HepG2 (cell line): ENCODE measurements around the gene CST4. TPM values are rescaled to one million over a fixed set of nuclear protein-coding genes. Genes with fewer than 3 reads are reported as not detected.

Experiments used
- ASH2L ChIP-seq: fragments of 300-600, 200-600 bp; sonication (generic); IDR thresholded peaks from 2 replicates; pipeline ENCODE4 v1.7.0; 2017; ENCODE audit warnings: low read depth, mild to moderate bottlenecking, moderate library complexity, mixed read lengths, low read length; ENCODE audit not compliant: insufficient read length
- ATF7 ChIP-seq, 2 experiments: fragments of 450-650 bp in 1 of 2; sonication (generic) in 1 of 2; formaldehyde crosslinking in 1 of 2; IDR thresholded peaks; 2 replicates each; pipeline versions ENCODE4 v1.4.0 to v1.6.1; 2016 to 2020; ENCODE audit warnings: antibody characterized with exemption in 1 of 2, mild to moderate bottlenecking in 1 of 2, missing genetic modification reagents in 1 of 2
- ATM ChIP-seq: fragments of 450-650 bp; IDR thresholded peaks from 2 replicates; pipeline ENCODE4 v1.7.1; 2017; ENCODE audit warnings: mild to moderate bottlenecking, borderline replicate concordance
- BHLHE40 ChIP-seq: IDR thresholded peaks from 2 replicates; pipeline ENCODE4 v1.6.1; 2011; ENCODE audit warnings: low read length, improper control_type of control experiment
- FLYWCH1 ChIP-seq: sonication (generic); formaldehyde crosslinking; IDR thresholded peaks from 2 replicates; pipeline ENCODE4 v1.8.1; 2023; ENCODE audit warnings: mild to moderate bottlenecking, missing genetic modification reagents
- FOXP1 ChIP-seq, 2 experiments: fragments of 450-650 bp in 1 of 2; IDR thresholded peaks; 2 replicates each; pipeline ENCODE4 v1.6.1; 2017 to 2018; ENCODE audit warnings: antibody characterized with exemption in 1 of 2
- HOXA9 ChIP-seq: sonication (generic); formaldehyde crosslinking; IDR thresholded peaks from 2 replicates; pipeline ENCODE4 v1.8.1; 2022; ENCODE audit warnings: missing genetic modification reagents, mild to moderate bottlenecking, moderate library complexity, borderline replicate concordance
- NFYB ChIP-seq: sonication (generic); formaldehyde crosslinking; IDR thresholded peaks from 2 replicates; pipeline ENCODE4 v1.4.0; 2020; ENCODE audit warnings: missing genetic modification reagents
- PAF1 ChIP-seq: IDR thresholded peaks from 2 replicates; pipeline ENCODE4 v1.6.1; 2016; ENCODE audit warnings: missing genetic modification reagents, missing compliant biosample characterization
- RXRB ChIP-seq: IDR thresholded peaks from 2 replicates; pipeline ENCODE4 v1.6.1; 2016; ENCODE audit warnings: borderline replicate concordance, missing genetic modification reagents, missing compliant biosample characterization
- SAP130 ChIP-seq: IDR thresholded peaks from 2 replicates; pipeline ENCODE4 v1.6.1; 2016; ENCODE audit warnings: low read depth
- TCF7 ChIP-seq: sonication (generic); IDR thresholded peaks from 2 replicates; pipeline ENCODE4 v1.6.1; 2016; ENCODE audit warnings: antibody characterized with exemption, low read depth
- ZMYM3 ChIP-seq: sonication (generic); formaldehyde crosslinking; IDR thresholded peaks from 2 replicates; pipeline ENCODE4 v1.5.1; 2020; ENCODE audit warnings: mild to moderate bottlenecking, missing genetic modification reagents
- ZNF20 ChIP-seq: sonication (generic); formaldehyde crosslinking; IDR thresholded peaks from 2 replicates; pipeline ENCODE4 v1.4.0; 2020; ENCODE audit warnings: mild to moderate bottlenecking, moderate library complexity, missing genetic modification reagents
- ZNF230 ChIP-seq: sonication (generic); formaldehyde crosslinking; IDR thresholded peaks from 2 replicates; pipeline ENCODE4 v1.4.0; 2020; ENCODE audit warnings: mild to moderate bottlenecking, missing genetic modification reagents
- ZNF337 ChIP-seq: sonication (generic); formaldehyde crosslinking; IDR thresholded peaks from 2 replicates; pipeline ENCODE4 v1.5.1; 2020; ENCODE audit warnings: missing genetic modification reagents, low read depth, mild to moderate bottlenecking, borderline replicate concordance
- ZNF343 ChIP-seq: sonication (generic); formaldehyde crosslinking; IDR thresholded peaks from 2 replicates; pipeline ENCODE4 v1.4.0; 2020; ENCODE audit warnings: mild to moderate bottlenecking, missing genetic modification reagents
- ZNF567 ChIP-seq: sonication (generic); formaldehyde crosslinking; IDR thresholded peaks from 2 replicates; pipeline ENCODE4 v1.8.1; 2023; ENCODE audit warnings: mild to moderate bottlenecking, missing genetic modification reagents, borderline replicate concordance
- ZNF598 ChIP-seq: sonication (generic); formaldehyde crosslinking; IDR thresholded peaks from 2 replicates; pipeline ENCODE4 v1.5.1; 2020; ENCODE audit warnings: mild to moderate bottlenecking, missing genetic modification reagents, borderline replicate concordance
- polyA plus RNA-seq, 8 experiments: library from polyadenylated mRNA; depleted of rRNA in 3 of 8; stranded (reverse) in 7 of 8; unstranded in 1 of 8; fragments of >200 nt; fragmentation: Illumina TruSeq in 4 of 8; extraction: Trizol in 4 of 8; gene quantifications; 2 replicates each; pipeline versions ENCODE4 v1.2.1 to v1.2.3, GENCODE V29; 2011 to 2016; ENCODE audit warnings: low read depth in 4 of 8, missing spikeins in 1 of 8, mixed read lengths in 1 of 8; ENCODE audit not compliant: insufficient read depth in 1 of 8
- total RNA-seq, 5 experiments: library from RNA; depleted of rRNA; stranded (reverse); fragments of >200 nt; fragmentation: Illumina TruSeq; extraction: Trizol; gene quantifications; 2 replicates each; pipeline ENCODE4 v1.2.3, GENCODE V29; 2016; ENCODE audit warnings: low read depth in 1 of 5
- TF ChIP-seq, protein P1 (sequence below): sonication (generic); formaldehyde crosslinking; IDR thresholded peaks from 2 replicates; pipeline ENCODE4 v1.4.0; 2020; ENCODE audit warnings: missing genetic modification reagents, borderline replicate concordance
- TF ChIP-seq, protein P2 (sequence below): sonication (generic); formaldehyde crosslinking; IDR thresholded peaks from 2 replicates; pipeline ENCODE4 v1.8.0; 2022; ENCODE audit warnings: mild to moderate bottlenecking, missing genetic modification reagents, moderate library complexity
- TF ChIP-seq, protein P3 (sequence below): sonication (generic); formaldehyde crosslinking; conservative IDR thresholded peaks from 2 replicates; pipeline ENCODE4 v1.4.0; 2020; ENCODE audit warnings: missing genetic modification reagents

Gene CST4
- total and polyA plus RNA-seq, 2 of the 13 experiments (the other 11 are each of a cell fraction or from before 2014, with no cell fraction given), result not detected

DNA sequence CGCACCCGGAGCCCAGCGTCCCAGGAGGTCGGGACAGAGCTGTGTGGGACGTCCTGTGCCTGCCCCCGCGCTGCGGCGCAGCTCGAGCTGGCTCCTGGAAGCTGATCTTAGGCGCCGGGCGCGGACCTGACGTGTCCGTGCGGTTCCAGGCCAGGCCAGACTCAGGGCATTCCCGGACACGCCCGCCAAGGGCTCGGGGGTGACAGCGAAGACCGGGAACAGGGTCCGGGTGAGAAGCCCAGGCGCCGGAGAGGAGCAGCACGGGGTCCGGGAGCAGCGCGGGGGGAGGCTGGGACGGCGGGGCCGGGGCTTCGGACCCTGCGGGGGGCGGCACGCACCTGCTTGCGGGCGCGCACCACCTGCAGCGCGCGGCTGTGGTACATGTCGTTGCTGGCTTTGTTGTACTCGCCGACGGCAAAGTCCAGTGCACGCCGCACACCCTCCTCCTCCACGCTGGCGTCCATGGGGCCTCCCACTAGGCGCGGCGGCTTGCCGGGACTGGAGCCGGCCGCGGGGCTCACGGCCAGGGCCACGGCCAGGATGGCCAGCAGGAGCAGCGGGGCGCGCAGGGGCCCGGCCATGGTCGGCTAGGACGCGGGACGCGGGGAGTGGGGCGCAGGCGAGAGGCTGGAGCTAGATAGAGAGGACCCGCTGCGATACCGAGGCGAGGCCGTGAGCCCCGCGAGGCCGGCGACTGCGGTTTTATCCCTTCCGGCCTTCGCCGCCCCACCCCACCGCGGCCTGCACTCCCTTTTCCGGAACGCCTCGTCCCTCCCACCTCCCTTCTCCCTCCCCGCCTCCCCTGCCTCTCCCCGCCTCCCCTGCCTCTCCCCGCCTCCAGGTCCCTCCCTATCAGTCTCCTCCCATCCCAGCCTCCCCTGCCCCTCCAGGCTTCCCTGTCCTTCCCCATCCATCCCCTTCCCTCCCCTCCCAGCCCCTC is 51.3 kb downstream of the CST4 start, which contains the start of gene CST3 (continued):
- TF ChIP-seq, protein P1, sequence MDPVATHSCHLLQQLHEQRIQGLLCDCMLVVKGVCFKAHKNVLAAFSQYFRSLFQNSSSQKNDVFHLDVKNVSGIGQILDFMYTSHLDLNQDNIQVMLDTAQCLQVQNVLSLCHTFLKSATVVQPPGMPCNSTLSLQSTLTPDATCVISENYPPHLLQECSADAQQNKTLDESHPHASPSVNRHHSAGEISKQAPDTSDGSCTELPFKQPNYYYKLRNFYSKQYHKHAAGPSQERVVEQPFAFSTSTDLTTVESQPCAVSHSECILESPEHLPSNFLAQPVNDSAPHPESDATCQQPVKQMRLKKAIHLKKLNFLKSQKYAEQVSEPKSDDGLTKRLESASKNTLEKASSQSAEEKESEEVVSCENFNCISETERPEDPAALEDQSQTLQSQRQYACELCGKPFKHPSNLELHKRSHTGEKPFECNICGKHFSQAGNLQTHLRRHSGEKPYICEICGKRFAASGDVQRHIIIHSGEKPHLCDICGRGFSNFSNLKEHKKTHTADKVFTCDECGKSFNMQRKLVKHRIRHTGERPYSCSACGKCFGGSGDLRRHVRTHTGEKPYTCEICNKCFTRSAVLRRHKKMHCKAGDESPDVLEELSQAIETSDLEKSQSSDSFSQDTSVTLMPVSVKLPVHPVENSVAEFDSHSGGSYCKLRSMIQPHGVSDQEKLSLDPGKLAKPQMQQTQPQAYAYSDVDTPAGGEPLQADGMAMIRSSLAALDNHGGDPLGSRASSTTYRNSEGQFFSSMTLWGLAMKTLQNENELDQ (CRISPR knock-in tag), result peak; percentile 62; the same call in 1 of the 2 replicates
- TF ChIP-seq PAF1 (CRISPR knock-in tag) (no peak), NFYB (CRISPR knock-in tag) (no peak), ZNF337 (CRISPR knock-in tag) (peak; percentile 75; the same call in 1 of the 2 replicates), ZMYM3 (0 out of 2 replicates have a peak, but pooled peaks have one; percentile 16), ZNF343 (CRISPR knock-in tag) (peak; percentile 79; the same call in 1 of the 2 replicates), ZNF567 (peak; percentile 86), BHLHE40 (0 out of 2 replicates have a peak, but pooled peaks have one; percentile 10), SAP130 (peak; percentile 88), FLYWCH1 (CRISPR knock-in tag) (no peak), ZNF230 (CRISPR knock-in tag) (peak; percentile 60; the same call in 1 of the 2 replicates), FOXP1 (IDR thresholded peaks at IDR 0.05) (no peak), FOXP1 (CRISPR knock-in tag; IDR thresholded peaks at IDR 0.05) (no peak; the same call in 1 of the 2 replicates), RXRB (CRISPR knock-in tag) (peak; percentile 52), ZNF598 (CRISPR knock-in tag) (peak; percentile 74; the same call in 1 of the 2 replicates), TCF7 (peak; percentile 8; the same call in 1 of the 2 replicates), ZNF20 (CRISPR knock-in tag) (no peak), ATF7 (IDR thresholded peaks at IDR 0.05) (no peak), ATF7 (CRISPR knock-in tag; IDR thresholded peaks at IDR 0.05) (peak; percentile 74; the same call in 1 of the 2 replicates), HOXA9 (CRISPR knock-in tag) (peak; percentile 94; the same call in 1 of the 2 replicates), ATM (no peak), ASH2L (peak; percentile 93)
- TF ChIP-seq, protein P2, sequence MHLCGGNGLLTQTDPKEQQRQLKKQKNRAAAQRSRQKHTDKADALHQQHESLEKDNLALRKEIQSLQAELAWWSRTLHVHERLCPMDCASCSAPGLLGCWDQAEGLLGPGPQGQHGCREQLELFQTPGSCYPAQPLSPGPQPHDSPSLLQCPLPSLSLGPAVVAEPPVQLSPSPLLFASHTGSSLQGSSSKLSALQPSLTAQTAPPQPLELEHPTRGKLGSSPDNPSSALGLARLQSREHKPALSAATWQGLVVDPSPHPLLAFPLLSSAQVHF, result peak; percentile 55; the same call in 1 of the 2 replicates
- TF ChIP-seq, protein P3, sequence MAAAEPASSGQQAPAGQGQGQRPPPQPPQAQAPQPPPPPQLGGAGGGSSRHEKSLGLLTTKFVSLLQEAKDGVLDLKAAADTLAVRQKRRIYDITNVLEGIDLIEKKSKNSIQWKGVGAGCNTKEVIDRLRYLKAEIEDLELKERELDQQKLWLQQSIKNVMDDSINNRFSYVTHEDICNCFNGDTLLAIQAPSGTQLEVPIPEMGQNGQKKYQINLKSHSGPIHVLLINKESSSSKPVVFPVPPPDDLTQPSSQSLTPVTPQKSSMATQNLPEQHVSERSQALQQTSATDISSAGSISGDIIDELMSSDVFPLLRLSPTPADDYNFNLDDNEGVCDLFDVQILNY (CRISPR knock-in tag), result peak; percentile 66
